K562 (cell line): ENCODE results near the gene SUFU. TPM values are rescaled to one million over a fixed set of nuclear protein-coding genes. Genes with fewer than 3 reads are reported as not detected.

Source experiments
- ATF3 ChIP-seq, 2 experiments: fragments of 450-650 bp in 1 of 2; sonication (generic) in 1 of 2; formaldehyde crosslinking in 1 of 2; IDR thresholded peaks in 1 of 2; conservative IDR thresholded peaks in 1 of 2; 2 replicates each; pipeline versions ENCODE4 v1.6.1 to v1.8.1; 2016 to 2023; ENCODE audit warnings: mild to moderate bottlenecking in 2 of 2, moderate library complexity in 2 of 2, inconsistent platforms in 1 of 2, missing genetic modification reagents in 1 of 2
- CEBPG ChIP-seq, 3 experiments: fragments of 200-800 bp in 1 of 3; sonication (Bioruptor generic) in 1 of 3; sonication (generic) in 1 of 3; formaldehyde crosslinking in 1 of 3; IDR thresholded peaks in 2 of 3; conservative IDR thresholded peaks in 1 of 3; 2 replicates each; pipeline versions ENCODE4 v1.6.1 to v1.8.0; 2016 to 2022; ENCODE audit warnings: missing compliant biosample characterization in 2 of 3, missing genetic modification characterization in 2 of 3, mild to moderate bottlenecking in 1 of 3, missing genetic modification reagents in 1 of 3
- FOXM1 ChIP-seq, 2 experiments: fragments of 450-650 bp in 1 of 2; sonication (generic) in 1 of 2; formaldehyde crosslinking in 1 of 2; IDR thresholded peaks; 2 replicates each; pipeline versions ENCODE4 v1.6.1 to v1.9.0; 2017 to 2022; ENCODE audit warnings: low read depth in 2 of 2, mild to moderate bottlenecking in 2 of 2, missing genetic modification reagents in 1 of 2, moderate library complexity in 1 of 2
- HMBOX1 ChIP-seq: sonication (generic); IDR thresholded peaks from 2 replicates; pipeline ENCODE4 v1.6.1; 2016
- ID3 ChIP-seq, 2 experiments: fragments of 250-450 bp in 1 of 2; fragments of 450-650 bp in 1 of 2; sonication (Bioruptor Pico) in 1 of 2; IDR thresholded peaks; 2 replicates each; pipeline versions ENCODE4 v1.6.1 to v1.8.0; 2016 to 2021; ENCODE audit warnings: mild to moderate bottlenecking in 2 of 2, moderate library complexity in 2 of 2, missing compliant biosample characterization in 1 of 2, missing genetic modification characterization in 1 of 2
- MXD1 ChIP-seq: fragments of 250-450 bp; sonication (Bioruptor Pico); IDR thresholded peaks from 2 replicates; pipeline ENCODE4 v1.8.0; 2021; ENCODE audit warnings: borderline replicate concordance, mild to moderate bottlenecking, moderate library complexity; ENCODE audit not compliant: poor library complexity, severe bottlenecking
- NR0B1 ChIP-seq: fragments of 450-650 bp; IDR thresholded peaks from one replicate; pipeline ENCODE4 v1.6.1; 2018; ENCODE audit warnings: mild to moderate bottlenecking, moderate library complexity; ENCODE audit not compliant: partially characterized antibody
- NR2F6 ChIP-seq: fragments of 450-650 bp; formaldehyde crosslinking; IDR thresholded peaks from 2 replicates; pipeline ENCODE4 v1.4.0; 2020; ENCODE audit warnings: mild to moderate bottlenecking
- TCF3 ChIP-seq: sonication (generic); formaldehyde crosslinking; IDR thresholded peaks from 2 replicates; pipeline ENCODE4 v1.4.0; 2020; ENCODE audit warnings: mild to moderate bottlenecking, missing genetic modification reagents
- WHSC1 ChIP-seq: IDR thresholded peaks from one replicate; pipeline ENCODE4 v1.6.1; 2012; ENCODE audit warnings: low read length, control low read depth, inconsistent platforms
- XRCC4 ChIP-seq: IDR thresholded peaks from one replicate; pipeline ENCODE4 v1.6.1; 2011; ENCODE audit not compliant: insufficient read depth, insufficient read length; ENCODE audit errors: extremely low read depth
- ZKSCAN1 ChIP-seq: fragments of 150-350 bp; IDR thresholded peaks from 2 replicates; pipeline ENCODE4 v1.6.1; 2016; ENCODE audit warnings: low read depth, low read length
- polyA plus RNA-seq, 8 experiments: library from polyadenylated mRNA; depleted of rRNA in 4 of 8; stranded (reverse) in 5 of 8; unstranded in 3 of 8; fragments of >200 nt; fragmentation: Nextera tagmentation in 2 of 8; fragmentation: Illumina TruSeq in 1 of 8; extraction: Ambion mirVana in 2 of 8; extraction: Trizol in 1 of 8; gene quantifications; 2 replicates each; pipeline versions ENCODE4 v1.2.1 to v1.2.3, GENCODE V29; 2011 to 2014; ENCODE audit warnings: inconsistent platforms in 1 of 8, missing spikeins in 1 of 8
- total RNA-seq, 7 experiments: library from RNA; depleted of rRNA in 6 of 7; stranded (reverse); fragments of >200 nt in 6 of 7; fragmentation: Illumina TruSeq in 2 of 7; extraction: Trizol in 2 of 7; gene quantifications; 2 replicates each; pipeline versions ENCODE4 v1.2.1 to v1.2.3, GENCODE V29; 2011 to 2021; ENCODE audit warnings: low replicate concordance in 1 of 7
- TF ChIP-seq, protein P1 (sequence below): fragments of 450-650 bp; IDR thresholded peaks from 2 replicates; pipeline ENCODE4 v1.6.1; 2017; ENCODE audit warnings: antibody characterized with exemption, mild to moderate bottlenecking

SUFU gene
- total and polyA plus RNA-seq, 9 of the 15 experiments (the other 6 are each of a cell fraction or from before 2014, with no cell fraction given) = 0.59 to 6.3 (median 0.82) TPM

DNA sequence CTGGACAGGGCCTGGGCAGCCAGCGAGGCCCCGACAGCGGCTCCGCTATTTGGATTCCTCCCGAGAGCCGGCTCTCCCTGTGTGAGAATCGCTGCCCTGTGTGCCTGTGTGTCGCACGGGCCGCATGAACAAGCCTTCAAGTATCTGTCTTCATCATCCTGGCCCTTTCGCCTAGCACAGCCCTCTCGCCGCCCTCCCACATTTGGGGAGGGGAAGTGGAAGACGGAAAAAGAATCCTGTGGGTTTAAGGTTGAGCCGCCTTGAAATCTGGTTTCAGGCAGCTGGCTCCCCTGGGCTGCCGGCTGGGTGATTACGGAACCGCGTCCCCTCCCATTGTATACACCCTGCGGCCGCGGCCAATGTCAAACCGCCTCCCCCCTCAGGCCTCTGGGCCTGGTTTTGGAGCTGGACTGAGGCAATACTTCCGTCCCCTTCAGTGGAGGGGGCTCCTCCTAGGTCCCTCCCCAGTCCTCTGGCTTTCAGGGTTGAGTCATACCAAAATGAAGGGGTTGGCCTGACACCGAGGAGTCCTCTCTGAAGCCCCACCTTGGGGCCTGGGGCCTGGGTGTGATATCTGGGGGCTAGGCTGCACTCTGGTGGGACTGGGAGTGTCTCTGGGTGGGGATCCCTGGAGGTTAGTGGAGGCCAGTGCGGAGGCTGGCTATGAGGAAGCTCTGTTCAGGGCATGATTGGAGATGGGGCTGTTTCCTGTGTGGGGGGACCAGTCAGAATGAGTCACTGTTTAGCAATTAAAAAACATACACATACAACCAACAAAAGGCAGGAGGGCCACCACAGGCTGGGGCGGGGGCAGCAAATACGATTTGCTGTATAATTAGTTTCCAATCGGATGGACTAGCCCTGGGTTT lies 142.2 kb downstream of the SUFU start (continued):
- no peak for TF ChIP-seq ID3 (CRISPR knock-in tag; IDR thresholded peaks at IDR 0.05)
- TF ChIP-seq ID3 (tag; IDR thresholded peaks at IDR 0.05) = peak; percentile 40; the same call in 1 of the 2 replicates
- peak; percentile 91 for TF ChIP-seq ATF3 (IDR thresholded peaks at IDR 0.05)
- TF ChIP-seq ATF3 (CRISPR knock-in tag; conservative IDR thresholded peaks at IDR 0.05) = no peak
- no peak for TF ChIP-seq XRCC4
- TF ChIP-seq NR0B1 = no peak
- TF ChIP-seq CEBPG (CRISPR knock-in tag; IDR thresholded peaks at IDR 0.05) = peak; percentile 77
- TF ChIP-seq CEBPG (tag; conservative IDR thresholded peaks at IDR 0.05 in 1 of 2, IDR thresholded peaks at IDR 0.05 in 1 of 2) = peak; percentile 69 to 75
- TF ChIP-seq FOXM1 (IDR thresholded peaks at IDR 0.05; ENCODE audit: low read depth) = 0 out of 2 replicates have a peak, but pooled peaks have one; percentile 37
- TF ChIP-seq FOXM1 (CRISPR knock-in tag; IDR thresholded peaks at IDR 0.05; ENCODE audit: low read depth) = no peak
- TF ChIP-seq HMBOX1 = no peak
- TF ChIP-seq, protein P1, sequence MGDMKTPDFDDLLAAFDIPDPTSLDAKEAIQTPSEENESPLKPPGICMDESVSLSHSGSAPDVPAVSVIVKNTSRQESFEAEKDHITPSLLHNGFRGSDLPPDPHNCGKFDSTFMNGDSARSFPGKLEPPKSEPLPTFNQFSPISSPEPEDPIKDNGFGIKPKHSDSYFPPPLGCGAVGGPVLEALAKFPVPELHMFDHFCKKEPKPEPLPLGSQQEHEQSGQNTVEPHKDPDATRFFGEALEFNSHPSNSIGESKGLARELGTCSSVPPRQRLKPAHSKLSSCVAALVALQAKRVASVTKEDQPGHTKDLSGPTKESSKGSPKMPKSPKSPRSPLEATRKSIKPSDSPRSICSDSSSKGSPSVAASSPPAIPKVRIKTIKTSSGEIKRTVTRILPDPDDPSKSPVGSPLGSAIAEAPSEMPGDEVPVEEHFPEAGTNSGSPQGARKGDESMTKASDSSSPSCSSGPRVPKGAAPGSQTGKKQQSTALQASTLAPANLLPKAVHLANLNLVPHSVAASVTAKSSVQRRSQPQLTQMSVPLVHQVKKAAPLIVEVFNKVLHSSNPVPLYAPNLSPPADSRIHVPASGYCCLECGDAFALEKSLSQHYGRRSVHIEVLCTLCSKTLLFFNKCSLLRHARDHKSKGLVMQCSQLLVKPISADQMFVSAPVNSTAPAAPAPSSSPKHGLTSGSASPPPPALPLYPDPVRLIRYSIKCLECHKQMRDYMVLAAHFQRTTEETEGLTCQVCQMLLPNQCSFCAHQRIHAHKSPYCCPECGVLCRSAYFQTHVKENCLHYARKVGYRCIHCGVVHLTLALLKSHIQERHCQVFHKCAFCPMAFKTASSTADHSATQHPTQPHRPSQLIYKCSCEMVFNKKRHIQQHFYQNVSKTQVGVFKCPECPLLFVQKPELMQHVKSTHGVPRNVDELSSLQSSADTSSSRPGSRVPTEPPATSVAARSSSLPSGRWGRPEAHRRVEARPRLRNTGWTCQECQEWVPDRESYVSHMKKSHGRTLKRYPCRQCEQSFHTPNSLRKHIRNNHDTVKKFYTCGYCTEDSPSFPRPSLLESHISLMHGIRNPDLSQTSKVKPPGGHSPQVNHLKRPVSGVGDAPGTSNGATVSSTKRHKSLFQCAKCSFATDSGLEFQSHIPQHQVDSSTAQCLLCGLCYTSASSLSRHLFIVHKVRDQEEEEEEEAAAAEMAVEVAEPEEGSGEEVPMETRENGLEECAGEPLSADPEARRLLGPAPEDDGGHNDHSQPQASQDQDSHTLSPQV = 0 out of 2 replicates have a peak, but pooled peaks have one; percentile 43
- no peak for TF ChIP-seq WHSC1
- TF ChIP-seq MXD1 (CRISPR knock-in tag) = no peak
- peak; percentile 64 for TF ChIP-seq TCF3 (CRISPR knock-in tag)
- TF ChIP-seq ZKSCAN1 = no peak
- TF ChIP-seq NR2F6 (CRISPR knock-in tag) = no peak
